Kidney tubule cell (primary cell): ENCODE measurements around the gene IFNG.
"Not testable (repeated sequence)": the region's sequence is repeated elsewhere in the genome, so short reads cannot be mapped to it uniquely, and the experiment has no call there.

Experiments used
- DNase-seq: peaks from one replicate; pipeline ENCODE4 v3.0.0-alpha.2; 2018; ENCODE audit warnings: low spot score

The IFNG gene

GRCh38 chr12:68159681-68160304 lies at the start of gene IFNG:
Gene IFNG (minus strand): TSS chr12:68159740. CDS start chr12:68159615, 125 bp downstream.
- DNase-seq: no peak

GRCh38 chr12:68209048-68209728 lies 49.6 kb upstream of the IFNG start:
- not testable (repeated sequence) for DNase-seq

- no peak for DNase-seq
These were observed 47.7 kb upstream of the IFNG start for GRCh38 chr12:68207276-68207675.

- no peak for DNase-seq
These were observed 46.9 kb upstream of the IFNG start for GRCh38 chr12:68206446-68206845.

- no peak for DNase-seq
These were observed 43.9 kb upstream of the IFNG start for GRCh38 chr12:68203460-68203875.

- no peak for DNase-seq
These were observed 41.3 kb upstream of the IFNG start for GRCh38 chr12:68200854-68201253.

GRCh38 chr12:68199127-68199526 lies 39.6 kb upstream of the IFNG start:
- no peak for DNase-seq

- no peak for DNase-seq
These were observed 39.1 kb upstream of the IFNG start for GRCh38 chr12:68198507-68199086.

GRCh38 chr12:68190301-68190700 lies 30.8 kb upstream of the IFNG start:
- DNase-seq: no peak

GRCh38 chr12:68189821-68190242 lies 30.3 kb upstream of the IFNG start:
- peak; percentile 75 for DNase-seq

GRCh38 chr12:68185598-68185997 lies 26.1 kb upstream of the IFNG start:
- DNase-seq: no peak

GRCh38 chr12:68180792-68181744 lies 21.5 kb upstream of the IFNG start:
- peak; percentile 67 for DNase-seq

- DNase-seq: no peak
These were observed 19.4 kb upstream of the IFNG start for GRCh38 chr12:68178774-68179439.

- DNase-seq: no peak
These were observed 18.6 kb upstream of the IFNG start for GRCh38 chr12:68178184-68178583.

GRCh38 chr12:68177562-68177961 lies 18.0 kb upstream of the IFNG start:
- no peak for DNase-seq

GRCh38 chr12:68176257-68176656 lies 16.7 kb upstream of the IFNG start:
- DNase-seq: no peak

- peak; percentile 74 for DNase-seq
These were observed 16.1 kb upstream of the IFNG start for GRCh38 chr12:68175557-68176061.

- not testable (repeated sequence) for DNase-seq
These were observed 15.2 kb upstream of the IFNG start for GRCh38 chr12:68174761-68175160.

GRCh38 chr12:68173792-68174191 lies 14.3 kb upstream of the IFNG start:
- DNase-seq: no peak

GRCh38 chr12:68170726-68171125 lies 11.2 kb upstream of the IFNG start:
- no peak for DNase-seq

- no peak for DNase-seq
These were observed 9.8 kb upstream of the IFNG start for GRCh38 chr12:68169213-68169889.
